HK-2 (cell line): ENCODE results near the gene TSPAN18.

ENCODE experiments used
- DNase-seq: peaks from one replicate; pipeline ENCODE4 v3.0.0-alpha.2; 2018; ENCODE audit not compliant: unreplicated experiment

TSPAN18 gene

GRCh38 chr11:44777209-44778194 lies 50.7 kb downstream of the TSPAN18 start:
- DNase-seq: no peak

GRCh38 chr11:44778195-44779100 lies 51.7 kb downstream of the TSPAN18 start:
- no peak for DNase-seq

GRCh38 chr11:44779736-44780520 lies 53.2 kb downstream of the TSPAN18 start:
- no peak for DNase-seq

- DNase-seq: no peak
Observed at GRCh38 chr11:44780940-44781631, 54.3 kb downstream of the TSPAN18 start.

- no peak for DNase-seq
Observed at GRCh38 chr11:44781655-44782054, 54.9 kb downstream of the TSPAN18 start.

GRCh38 chr11:44782478-44782877 lies 55.7 kb downstream of the TSPAN18 start:
- no peak for DNase-seq

GRCh38 chr11:44784436-44784760 lies 57.6 kb downstream of the TSPAN18 start:
- DNase-seq: no peak

- no peak for DNase-seq
Observed at GRCh38 chr11:44784851-44785250, 58.1 kb downstream of the TSPAN18 start.

GRCh38 chr11:44785856-44786607 lies 59.3 kb downstream of the TSPAN18 start:
- DNase-seq: no peak

- no peak for DNase-seq
Observed at GRCh38 chr11:44787070-44787469, 60.3 kb downstream of the TSPAN18 start.

GRCh38 chr11:44787981-44788380 lies 61.2 kb downstream of the TSPAN18 start:
- DNase-seq: no peak

- DNase-seq: no peak
Observed at GRCh38 chr11:44788536-44789261, 61.9 kb downstream of the TSPAN18 start.

- no peak for DNase-seq
Observed at GRCh38 chr11:44789496-44789895, 62.7 kb downstream of the TSPAN18 start.

- no peak for DNase-seq
Observed at GRCh38 chr11:44790211-44790610, 63.4 kb downstream of the TSPAN18 start.

- no peak for DNase-seq
Observed at GRCh38 chr11:44791316-44791925, 64.7 kb downstream of the TSPAN18 start.

GRCh38 chr11:44792171-44792570 lies 65.4 kb downstream of the TSPAN18 start:
- no peak for DNase-seq

GRCh38 chr11:44793350-44794090 lies 66.8 kb downstream of the TSPAN18 start:
- no peak for DNase-seq

GRCh38 chr11:44795803-44796535 lies 69.2 kb downstream of the TSPAN18 start:
- no peak for DNase-seq
